ENCODE data around the gene PANK4. TPM values are rescaled to one million over a fixed set of nuclear protein-coding genes. Genes with fewer than 3 reads are reported as not detected.

The PANK4 gene
- total and polyA plus RNA-seq, 9 of the 15 experiments (the other 6 are each of a cell fraction or from before 2014, with no cell fraction given): 0.93 to 55.6 (median 31.5) TPM

- TF ChIP-seq NR2C2 (CRISPR knock-in tag; IDR thresholded peaks at IDR 0.05): peak; percentile 64
- TF ChIP-seq NR2C2 (tag; IDR thresholded peaks at IDR 0.05): peak; percentile 91
- TF ChIP-seq HIVEP1 (CRISPR knock-in tag; IDR thresholded peaks at IDR 0.05): peak; percentile 81; the same call in 1 of the 2 replicates
- peak; percentile 96 for TF ChIP-seq CREB3L1 (IDR thresholded peaks at IDR 0.05; ENCODE audit: borderline replicate concordance, low read depth)
- peak; percentile 42; the same call in 1 of the 2 replicates for TF ChIP-seq PML (IDR thresholded peaks at IDR 0.05; ENCODE audit: low read length)
- no peak for TF ChIP-seq ASH1L (IDR thresholded peaks at IDR 0.05; ENCODE audit: borderline replicate concordance, low read depth, partially characterized antibody)
- peak; percentile 41 for TF ChIP-seq HMGN3 (IDR thresholded peaks at IDR 0.05; ENCODE audit: borderline replicate concordance, extremely low read depth, insufficient read length, low read depth, low read length)
- TF ChIP-seq RFX1 (IDR thresholded peaks at IDR 0.05): no peak
Measured at GRCh38 chr1:2525920-2526823, at the start of gene PANK4 (continued).

- Histone ChIP-seq H3K4me1 (replicated peaks in 1 of 2; ENCODE audit: control insufficient read depth in 2 of 2, insufficient read depth in 2 of 2, low read length in 2 of 2) (peaks cover 11 to 27% of the 10 kb centered on the region in 2 experiments; a peak in 4 of 5 replicates), H3K27me3 (ENCODE audit: control insufficient read depth in 2 of 2, insufficient read depth in 2 of 2, low read length in 2 of 2) (peaks cover 27 to 44% of the 10 kb centered on the region in 2 experiments), H3K79me2 (ENCODE audit: control insufficient read depth, insufficient read depth, low read length) (no peaks in the 10 kb centered on the region), H3K4me3 (no peak overlapping the region), H4K20me1 (replicated peaks; ENCODE audit: control insufficient read depth, insufficient read depth, low read length) (no peaks in the 10 kb centered on the region), H2AFZ (ENCODE audit: low read depth, low read length) (no peak overlapping the region), H3K9me1 (ENCODE audit: control insufficient read depth, insufficient read depth, low read length) (no peaks in the 10 kb centered on the region), H3K27ac (ENCODE audit: extremely low read depth, low read depth, low read length) (no peak overlapping the region), H3K4me2 (ENCODE audit: insufficient read depth, low read length) (no peak overlapping the region), H3K9ac (ENCODE audit: insufficient read depth in 1 of 2, low read depth in 2 of 2, low read length in 2 of 2) (no peak overlapping the region), H3K36me3 (ENCODE audit: control insufficient read depth, insufficient read depth, low read length) (no peaks in the 10 kb centered on the region), H3K9me3 (replicated peaks; ENCODE audit: control insufficient read depth, insufficient read depth, low read depth, low read length) (peaks cover 10% of the 10 kb centered on the region)
- FAIRE-seq (no peak), DNase-seq (ENCODE audit: extremely low read depth in 1 of 4, low spot score in 3 of 4) (no peak), ATAC-seq (no peak)
- BruUV-seq (replicated peaks): no TSS peak
- in situ Hi-C loops (cut with MboI): no loop called here
- intact Hi-C loops (cut with micrococcal nuclease): no loop called here
- ChIA-PET POLR2A (interaction anchor here (1.1 to 1.4 kb wide), 2 partner anchors 9 to 10 kb away, joined by 3 to 4 read pairs; no protein-coding TSS in a partner anchor), CTCF (ENCODE audit: low intra/inter-chr PET ratio) (no interaction called here)
- WGBS (ENCODE audit: insufficient coverage, low coverage, missing lambda C conversion rate): 1% methylated on average over 9 of the region's 9 CpGs
- no peak for TF ChIP-seq POLR2AphosphoS2 (IDR thresholded peaks at IDR 0.05; ENCODE audit: low read length)
- no peak for TF ChIP-seq DIDO1 (tag; IDR thresholded peaks at IDR 0.05; ENCODE audit: low read depth)
- TF ChIP-seq E2F3 (CRISPR knock-in tag; IDR thresholded peaks at IDR 0.05): no peak
- TF ChIP-seq ZNF449 (CRISPR knock-in tag; IDR thresholded peaks at IDR 0.05): no peak
- TF ChIP-seq ZMIZ1 (IDR thresholded peaks at IDR 0.05; ENCODE audit: low read depth in 2 of 2, low read length in 2 of 2): no peak
- TF ChIP-seq L3MBTL2 (IDR thresholded peaks at IDR 0.05): 0 out of 2 replicates have a peak, but pooled peaks have one; percentile 15
Measured at GRCh38 chr1:2574350-2574749, 48.0 kb upstream of the PANK4 start.
